Activated gamma-delta T cell treated with Interleukin-2 at 50 U/mL for 16 hours (primary cell): ENCODE measurements around the gene NECTIN1.

Source experiments
- DNase-seq: peaks from one replicate; pipeline ENCODE4 v3.0.0-alpha.2; 2020

NECTIN1 gene

DNA sequence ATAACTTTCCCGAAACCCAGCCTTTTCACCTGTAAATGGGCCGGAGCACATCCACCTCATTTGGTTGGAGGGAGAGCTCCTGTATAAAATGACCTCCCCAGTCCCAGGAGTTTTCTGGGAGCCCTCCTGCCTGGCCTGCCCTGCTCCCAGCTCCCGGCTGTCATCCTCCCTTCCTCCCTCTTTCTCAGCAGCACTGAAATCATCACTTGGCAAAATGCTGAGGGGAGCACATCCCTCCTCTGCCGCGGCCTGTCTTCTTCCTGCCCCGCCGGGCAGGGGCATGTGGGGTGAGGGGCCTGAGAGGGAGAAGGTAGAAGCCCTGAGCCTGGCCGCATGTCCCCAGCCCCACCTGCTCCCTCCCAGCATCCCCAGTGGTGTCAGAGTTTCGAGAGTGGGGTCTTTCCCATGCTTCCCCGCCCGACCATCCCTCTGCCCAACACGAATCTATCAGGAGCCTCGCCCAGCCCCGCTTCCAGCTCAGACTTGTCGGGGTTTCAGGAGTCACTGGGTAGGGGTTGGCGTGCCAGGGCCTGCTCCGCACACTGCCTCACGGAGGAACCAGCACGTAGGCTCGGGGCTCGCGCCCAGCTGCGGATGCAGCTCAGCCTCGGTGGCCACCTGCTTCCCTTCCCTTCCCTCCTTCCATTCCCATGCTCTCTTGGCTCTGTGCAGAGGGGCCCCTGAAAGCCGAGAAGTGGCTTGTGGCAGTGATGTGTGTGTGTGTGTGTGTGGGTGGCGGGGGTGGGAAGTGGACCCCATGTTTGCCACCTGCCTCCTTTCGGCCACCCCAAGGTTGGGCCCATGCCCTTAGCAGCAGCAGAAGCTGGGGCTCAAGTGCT is 37.1 kb downstream of the NECTIN1 start:
- DNase-seq, result no peak

DNA sequence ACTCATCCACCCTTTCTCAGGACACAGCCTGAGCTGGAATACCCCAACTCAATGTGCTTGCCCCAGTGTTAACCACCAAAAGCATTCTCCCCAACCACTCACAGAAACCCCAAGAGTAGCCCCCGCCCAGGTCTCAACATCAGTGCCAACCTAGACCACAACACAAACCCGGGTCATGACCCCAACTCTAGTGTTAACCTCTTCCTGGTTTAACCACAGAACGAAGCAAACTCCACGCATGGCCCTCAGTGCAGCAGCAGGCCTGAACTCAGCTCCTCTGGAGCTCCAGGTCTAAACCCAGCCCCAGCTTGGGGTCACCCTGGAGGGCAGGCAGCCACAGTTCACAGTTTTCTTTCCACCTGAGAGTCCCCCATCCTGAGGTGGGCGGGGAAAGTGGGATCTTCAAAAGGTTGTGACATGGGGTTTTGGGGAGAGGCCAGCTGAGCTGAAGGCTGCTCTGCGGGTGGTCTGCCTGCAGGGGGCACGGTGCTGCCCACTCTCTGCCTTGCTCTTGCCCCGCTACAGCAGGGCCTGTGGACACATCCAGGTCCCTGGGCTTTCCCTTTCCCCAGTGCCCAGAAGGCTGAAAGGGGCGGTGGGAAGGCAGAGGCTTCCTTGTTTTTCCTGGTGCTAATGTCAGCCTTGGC is 37.9 kb downstream of the NECTIN1 start:
- peak; percentile 26 for DNase-seq

DNA sequence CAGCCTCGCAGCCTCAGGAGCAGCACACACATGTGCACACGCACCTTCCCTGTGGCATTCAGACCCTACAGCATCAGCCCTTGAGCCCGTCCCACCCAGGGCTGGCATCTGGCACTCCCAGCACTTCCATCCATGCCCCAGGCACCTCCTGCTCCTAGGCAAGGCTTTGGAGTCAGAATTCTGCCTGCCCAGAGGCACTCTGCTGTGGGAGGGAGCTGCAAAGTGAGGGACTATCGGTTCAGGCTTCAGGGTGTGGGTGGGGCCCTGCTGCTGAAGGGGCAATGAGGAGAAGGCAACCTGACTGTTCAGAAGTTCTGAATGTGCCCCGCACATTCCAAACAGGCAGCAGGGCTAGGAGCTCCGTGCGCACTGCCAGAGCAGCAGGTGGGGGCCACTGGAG is 39.7 kb downstream of the NECTIN1 start:
- DNase-seq, result no peak

DNA sequence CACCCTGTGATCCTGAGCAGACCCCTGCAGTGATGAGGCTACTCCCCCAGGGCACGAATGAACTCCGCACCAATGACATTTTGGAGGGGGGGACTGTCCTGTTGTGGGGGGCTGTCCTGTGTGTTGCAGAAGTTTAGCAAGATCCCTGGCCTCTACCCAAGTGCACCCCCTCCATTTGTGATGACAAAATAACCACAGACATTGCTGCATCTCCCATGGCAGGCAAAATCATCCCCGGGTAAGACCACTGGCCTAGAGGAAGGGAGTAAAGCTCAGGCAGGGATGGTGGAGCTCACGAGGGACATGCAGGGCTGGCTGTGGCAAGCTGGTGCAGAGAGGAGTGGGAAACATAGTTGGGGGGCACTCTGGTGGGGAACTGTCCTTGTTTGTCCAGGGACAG is 40.6 kb downstream of the NECTIN1 start:
- no peak for DNase-seq

DNA sequence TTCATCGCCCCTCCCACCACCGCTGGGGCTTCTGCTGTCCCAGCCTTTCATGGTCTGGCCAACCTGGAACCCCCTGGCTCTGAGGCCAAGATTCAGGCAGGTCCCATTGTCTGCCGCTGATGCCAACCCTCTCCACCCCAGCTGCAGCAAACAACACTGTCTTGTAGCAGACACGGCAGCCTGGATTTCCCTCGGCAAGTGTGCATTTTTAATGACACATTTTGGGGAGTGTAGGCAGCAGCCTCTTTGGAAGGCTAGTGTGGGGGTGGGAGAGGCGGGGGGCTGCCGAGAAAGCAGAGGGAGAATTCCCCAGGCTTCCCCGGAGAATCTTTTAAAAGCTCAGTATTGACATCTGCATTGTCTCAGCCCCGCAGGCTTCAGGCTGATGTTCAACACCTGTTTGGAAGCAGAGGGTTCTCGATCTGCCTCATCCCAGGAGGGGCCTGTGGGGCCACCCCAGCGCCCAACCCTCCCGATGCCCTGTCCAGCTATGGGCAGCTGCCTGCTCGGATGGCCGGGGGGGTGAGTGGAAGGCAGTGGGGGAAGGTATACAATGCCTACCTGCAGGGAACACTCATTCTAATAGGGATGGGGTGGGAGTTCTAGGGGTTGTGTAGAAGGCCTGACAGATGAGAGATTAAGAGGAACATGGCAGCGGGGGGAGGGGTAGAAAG is 41.5 kb downstream of the NECTIN1 start:
- no peak for DNase-seq

DNA sequence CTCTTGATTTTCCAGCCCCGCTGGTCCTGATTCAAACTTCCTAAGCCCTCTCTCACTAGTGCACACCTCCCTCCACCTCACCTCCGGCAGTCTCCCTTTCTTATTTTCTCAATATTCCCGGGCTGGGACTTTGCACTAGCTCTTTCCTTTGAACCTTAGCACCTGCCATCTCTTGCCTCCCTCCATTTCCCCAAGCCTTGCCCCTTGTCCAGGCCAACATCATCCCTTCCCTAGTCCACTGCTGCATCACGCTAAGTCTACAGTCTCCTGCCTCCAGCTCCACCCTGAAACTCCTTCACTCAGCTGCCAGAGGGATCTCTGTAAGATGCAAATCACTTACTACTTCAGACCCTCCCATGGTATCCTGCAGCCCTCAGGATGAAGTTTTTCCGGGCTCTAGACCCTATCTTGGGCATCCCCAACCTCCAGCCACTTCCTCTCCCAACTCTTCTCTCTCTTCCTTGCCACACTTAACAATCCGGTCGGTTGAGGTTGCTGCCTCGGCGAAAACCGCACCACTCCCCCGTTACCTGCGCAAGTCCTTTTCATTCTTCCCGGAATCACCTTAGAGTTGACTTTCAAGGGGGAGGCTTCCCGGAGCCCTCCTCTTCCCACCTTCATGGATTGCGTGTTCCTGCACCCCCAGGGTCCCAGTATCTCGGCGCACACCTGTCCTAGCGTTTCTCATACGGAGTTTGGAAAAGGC is 42.7 kb downstream of the NECTIN1 start:
- DNase-seq, result no peak

DNA sequence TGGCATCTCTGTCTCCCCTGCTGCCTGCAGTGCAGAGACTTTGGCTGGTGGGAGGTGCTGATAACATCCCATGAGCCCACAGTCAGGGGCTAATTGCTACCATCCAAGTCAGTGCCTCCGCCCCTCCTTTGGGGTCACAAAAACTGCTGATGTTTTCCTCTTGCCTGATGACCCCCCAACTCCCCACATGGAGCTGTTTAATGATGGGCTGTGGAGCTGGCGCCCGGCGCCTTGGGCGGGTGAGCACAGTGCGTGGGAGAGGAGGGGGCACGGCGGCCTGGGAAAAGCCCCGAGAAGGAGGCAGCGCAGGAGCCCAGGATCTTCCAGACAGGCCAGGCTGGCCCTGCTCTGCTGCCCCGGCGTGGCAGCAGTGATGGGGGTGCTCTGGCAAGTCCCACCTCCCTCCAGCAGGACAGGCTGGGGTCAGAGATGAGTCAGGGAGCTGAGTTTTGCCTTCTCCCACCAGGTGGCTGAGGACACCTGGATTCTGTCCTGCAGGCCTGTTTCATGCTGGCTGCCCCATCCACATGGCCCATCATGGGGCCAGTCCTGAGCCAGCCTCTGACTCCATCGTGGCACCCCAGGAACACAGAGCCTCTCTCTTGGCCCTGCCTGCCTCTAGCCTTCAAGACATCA is 43.8 kb downstream of the NECTIN1 start:
- DNase-seq, result no peak

DNA sequence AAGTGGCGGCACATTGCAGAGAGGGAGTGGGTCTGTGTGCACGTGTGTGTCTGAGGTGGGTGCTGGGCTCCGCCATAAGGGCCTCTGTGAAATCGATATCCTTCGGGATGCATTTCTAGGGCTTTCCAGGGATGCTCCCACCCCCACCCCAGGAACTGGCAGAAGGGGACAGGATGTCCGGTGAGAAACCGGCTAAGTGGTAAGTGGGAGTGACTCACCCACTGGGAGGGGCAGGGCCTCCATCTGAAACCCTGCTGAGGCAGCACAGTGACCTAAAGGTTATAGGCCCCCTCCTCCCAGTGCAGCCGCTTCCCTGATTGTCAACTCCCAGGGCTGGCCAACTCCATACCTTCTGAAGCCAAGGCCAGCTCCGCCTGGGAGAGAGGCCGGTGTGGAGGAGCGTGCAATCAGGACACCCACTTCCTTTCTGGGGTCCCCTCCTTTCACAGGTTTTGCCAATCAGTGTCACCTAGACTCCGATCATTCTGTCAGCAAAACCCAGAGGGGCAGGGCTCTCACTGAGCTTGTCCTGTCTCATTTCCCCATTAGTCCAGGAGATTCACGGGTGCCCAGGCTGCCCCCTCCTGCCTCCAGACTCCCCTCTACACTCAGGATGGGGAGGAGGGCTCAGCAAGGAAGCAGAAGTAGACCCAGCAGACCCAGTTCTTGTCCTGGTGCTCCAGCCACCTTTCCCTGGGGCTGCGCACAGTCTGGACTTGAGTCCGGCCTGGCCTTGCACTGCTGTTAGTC is 44.5 kb downstream of the NECTIN1 start:
- DNase-seq, result no peak

DNA sequence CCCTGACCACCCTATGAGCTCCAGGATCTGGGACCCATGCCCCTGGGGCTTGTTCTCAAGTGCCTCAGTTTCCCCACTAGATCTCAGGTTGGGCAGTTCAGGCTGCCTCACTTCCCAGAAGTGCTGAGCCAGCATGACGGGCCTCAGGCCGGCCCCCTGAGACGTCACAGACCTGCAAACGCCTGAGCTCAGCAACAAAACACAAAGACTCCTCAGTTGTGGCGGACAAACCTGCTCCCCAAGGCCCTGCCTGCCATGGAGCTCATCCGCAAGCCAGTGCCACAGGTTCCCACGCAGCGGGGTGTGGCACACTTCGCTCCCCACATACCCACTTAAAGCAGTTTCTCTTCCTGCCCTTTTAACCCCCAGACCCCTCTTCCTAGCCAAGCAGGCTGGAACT is 45.2 kb downstream of the NECTIN1 start:
- DNase-seq, result no peak

DNA sequence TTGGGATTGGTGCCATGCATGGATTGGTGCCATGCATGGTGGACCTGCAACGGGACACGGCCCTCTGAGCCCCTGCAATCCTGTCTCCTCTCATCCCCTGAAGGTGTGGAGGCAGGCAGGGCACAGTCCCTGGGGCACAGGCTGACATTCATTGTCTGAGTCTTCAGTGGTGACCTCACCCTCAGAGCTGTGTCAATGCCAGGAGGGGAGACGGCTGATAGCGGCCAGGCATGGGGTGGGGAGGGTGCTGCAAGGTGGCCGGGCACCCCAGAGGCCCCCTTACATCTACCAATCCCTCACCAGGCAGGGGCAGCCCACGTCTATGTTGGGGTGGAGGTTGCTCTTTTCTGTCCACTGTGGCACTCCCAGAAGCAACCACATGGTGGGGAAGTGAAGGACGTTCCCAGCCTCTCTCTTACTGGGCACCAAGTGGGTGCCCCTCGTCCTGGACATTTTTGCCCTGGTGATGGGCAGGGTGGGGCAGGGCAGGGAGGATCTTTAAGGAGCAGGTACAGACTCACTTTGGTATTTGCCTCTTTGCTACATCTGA is 47.6 kb downstream of the NECTIN1 start:
- DNase-seq, result no peak

DNA sequence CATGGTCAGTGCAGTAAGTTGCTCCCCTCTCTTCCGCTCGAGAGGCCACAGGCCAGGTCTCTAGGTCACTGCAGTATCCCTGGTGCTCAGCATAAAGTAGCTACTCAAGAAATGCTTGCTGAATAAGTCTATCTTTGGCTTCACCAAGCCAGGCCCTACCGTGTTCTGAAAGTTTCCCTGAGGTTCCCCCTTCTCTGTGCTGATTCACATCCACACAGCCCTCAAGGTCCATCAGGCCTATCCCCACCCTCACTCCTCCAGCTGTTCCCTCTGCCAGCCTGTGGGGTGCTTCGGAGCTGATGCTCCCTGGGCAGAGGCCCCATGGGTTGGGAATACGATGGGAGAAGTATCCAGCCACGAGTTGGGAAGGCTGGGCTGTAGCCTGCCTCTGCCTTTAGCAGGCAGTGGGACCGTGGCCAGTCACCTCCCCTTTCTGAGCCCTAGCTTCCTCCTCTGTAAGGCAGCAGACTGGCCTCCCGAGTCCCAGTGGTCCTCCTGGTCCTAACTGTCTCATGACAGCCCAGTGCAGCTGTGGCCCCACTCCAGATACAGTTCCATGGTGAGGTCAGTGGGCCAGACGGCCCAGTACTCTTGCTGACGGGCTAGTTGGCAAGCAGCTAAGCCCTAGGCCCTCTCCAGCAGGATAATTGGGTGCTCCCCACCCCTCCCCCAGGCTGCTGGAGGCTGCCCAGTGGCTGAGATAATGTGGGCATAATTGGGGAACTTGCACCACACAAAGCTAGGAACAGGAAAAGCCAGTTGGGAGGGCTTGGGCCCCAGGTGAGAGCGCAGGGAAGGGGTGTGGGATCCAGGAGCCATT is 48.2 kb downstream of the NECTIN1 start:
- DNase-seq, result no peak

DNA sequence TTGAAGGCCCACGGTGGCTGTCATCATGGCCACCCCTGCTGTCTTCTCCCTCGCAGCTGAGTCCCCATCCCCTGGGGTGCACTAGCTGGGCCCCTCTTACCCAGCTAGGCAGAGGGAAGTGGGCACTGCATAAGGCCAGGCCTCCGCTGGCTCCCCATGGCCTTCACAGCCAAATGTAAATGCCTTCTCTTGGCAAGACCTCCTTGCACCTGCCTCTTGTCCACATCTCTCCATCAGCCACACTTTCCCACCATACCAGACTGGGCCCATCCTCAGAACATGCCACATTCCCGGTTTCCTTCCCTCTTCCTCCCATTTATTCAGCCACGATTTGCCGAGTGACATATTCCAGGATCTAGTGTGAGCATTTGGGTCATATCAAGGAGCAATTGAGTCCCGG is 49.7 kb downstream of the NECTIN1 start:
- no peak for DNase-seq

DNA sequence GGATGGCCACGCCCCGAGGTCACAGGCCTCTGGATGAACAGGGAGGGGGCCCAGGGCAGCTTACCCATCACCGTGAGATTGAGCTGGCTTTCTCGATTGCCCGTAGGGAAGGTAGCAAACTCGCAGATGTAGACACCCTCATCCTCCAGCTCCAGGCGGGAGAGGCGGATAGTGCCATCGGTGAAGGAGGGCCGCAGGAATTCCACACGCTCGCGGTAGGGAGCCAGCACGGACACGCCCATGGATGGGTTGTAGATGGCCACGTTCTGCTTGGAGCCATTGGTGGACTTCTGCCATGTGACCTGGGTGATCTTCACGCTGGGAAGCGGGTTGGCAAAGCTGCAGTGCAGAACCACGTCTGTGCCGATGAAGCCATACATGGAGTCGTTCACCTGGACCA is 50.6 kb downstream of the NECTIN1 start:
- no peak for DNase-seq

DNA sequence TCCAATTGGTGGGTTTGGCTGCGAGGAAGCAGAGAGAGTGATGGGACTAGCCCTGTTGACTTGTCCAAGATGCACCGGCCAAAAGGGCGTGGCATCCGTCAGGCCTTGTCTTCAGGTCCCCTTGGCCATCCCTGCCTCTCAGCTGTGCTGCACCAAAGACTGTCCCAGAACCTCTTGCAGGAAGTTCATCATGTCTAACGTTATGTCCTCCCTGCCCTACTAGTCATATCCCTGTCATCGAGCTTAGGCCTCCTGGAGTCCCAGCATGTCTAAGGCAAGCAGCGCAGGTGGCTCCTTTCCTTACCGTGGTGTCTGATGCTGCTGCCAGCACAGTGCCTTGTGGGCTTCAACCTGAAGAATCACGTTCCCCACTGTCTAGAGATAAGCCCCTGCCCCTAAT is 51.2 kb downstream of the NECTIN1 start:
- DNase-seq, result no peak

DNA sequence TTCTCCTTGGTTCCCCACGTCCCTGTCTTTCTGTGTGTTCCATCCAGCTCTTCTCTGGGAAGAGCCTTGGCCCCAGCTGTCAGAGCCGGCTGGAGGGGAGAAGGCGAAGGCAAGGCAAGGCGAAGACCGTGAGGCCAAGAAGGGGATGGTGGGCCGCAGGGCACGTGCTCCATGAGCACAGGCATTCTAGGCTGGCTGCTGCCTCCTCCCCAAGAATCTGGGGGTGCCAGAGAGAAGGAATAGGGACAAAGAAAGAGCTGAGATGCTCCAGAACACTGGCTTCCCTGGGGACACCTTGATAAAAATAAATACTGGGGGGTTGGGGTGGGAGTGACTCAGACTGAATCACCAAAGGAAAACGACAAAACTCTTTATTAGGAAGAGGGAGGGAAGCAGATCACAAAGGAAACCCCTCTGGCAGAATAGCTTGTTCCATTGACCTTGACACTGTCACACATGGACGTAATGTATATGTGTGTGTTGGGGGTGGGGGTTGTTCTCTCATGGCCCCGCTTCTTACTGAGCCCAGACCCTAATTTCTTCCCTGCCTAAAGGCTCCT is 52.5 kb downstream of the NECTIN1 start:
- no peak for DNase-seq

DNA sequence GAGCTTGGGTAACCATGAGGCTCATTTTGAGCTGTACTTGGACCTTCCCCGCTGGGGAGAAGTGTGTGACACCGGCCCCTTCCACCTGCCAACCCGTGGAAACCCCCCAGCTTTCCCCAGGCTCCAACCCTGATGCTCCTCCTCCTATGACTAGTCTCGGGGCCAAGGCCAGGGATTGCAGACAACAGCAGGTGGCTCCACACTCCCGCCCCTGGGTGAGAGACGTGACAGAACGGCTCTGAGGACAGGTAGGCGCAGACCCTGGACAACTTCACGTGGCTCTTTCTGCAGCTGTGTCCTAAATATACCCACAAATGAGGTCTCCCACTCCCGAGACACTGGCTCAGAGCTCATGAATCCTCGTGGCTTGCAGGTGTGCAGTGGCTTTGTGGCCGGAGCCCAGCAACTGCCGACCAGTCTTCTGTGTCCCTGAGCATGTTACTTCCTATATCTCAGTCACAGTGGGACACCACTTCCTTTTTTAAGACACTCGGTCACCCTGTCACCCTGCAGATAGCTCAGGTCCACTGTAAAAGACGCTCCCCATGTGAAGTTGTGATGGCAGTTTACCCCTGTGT is 55.2 kb downstream of the NECTIN1 start:
- DNase-seq, result no peak

DNA sequence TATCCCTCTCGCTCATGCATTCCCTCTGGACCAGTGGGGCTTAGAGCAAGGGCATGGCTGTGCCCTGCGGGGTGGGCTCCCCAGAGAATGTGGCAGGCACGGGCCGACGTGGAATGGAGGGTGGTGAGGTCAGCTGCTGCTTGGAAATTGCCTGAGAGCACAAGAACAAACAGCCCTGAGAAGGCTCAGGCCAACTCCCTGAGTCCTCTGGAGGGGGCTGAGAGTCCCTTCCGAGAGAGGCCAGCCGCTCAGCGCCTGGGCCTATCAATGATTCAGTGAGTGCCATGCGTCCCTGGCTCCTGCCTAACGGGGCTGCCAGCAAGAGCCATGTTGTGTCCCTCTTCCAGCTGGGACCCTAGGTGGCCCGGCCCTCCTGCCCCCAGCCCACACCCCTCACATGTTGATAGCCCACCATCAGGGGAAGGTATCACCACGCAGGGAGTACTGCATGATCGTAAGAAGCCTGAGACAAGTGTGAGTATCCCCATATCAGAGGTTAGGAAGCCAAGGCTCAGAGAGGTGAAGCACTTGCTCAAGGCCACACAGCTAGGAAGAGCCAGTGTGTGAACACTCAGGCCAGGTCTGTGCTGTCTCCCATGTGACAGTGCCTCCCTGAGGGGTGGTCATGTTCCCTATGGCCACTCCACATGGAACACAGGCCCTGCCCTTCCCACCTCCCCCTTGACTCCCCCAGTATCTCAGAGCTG is 55.8 kb downstream of the NECTIN1 start:
- DNase-seq, result no peak

DNA sequence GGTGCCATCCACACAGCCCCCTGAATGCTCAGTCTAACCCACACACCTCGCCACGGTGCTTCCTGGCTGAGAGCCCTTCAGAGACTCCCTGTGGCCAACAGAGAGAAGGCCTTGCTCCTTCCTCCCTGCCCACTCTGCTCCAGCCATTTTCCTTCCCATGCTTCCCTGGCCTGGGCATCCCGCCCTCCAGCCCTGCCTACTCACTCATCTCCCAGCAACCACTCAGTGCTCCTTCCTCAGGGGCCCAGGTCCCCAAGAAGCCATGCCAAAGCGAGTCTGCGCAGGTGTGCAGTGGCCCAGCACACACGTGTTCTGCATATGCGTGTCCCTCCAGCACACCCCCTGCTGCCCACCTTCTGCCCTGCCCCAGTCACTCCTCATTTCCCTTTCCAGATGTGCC is 56.4 kb downstream of the NECTIN1 start:
- no peak for DNase-seq

DNA sequence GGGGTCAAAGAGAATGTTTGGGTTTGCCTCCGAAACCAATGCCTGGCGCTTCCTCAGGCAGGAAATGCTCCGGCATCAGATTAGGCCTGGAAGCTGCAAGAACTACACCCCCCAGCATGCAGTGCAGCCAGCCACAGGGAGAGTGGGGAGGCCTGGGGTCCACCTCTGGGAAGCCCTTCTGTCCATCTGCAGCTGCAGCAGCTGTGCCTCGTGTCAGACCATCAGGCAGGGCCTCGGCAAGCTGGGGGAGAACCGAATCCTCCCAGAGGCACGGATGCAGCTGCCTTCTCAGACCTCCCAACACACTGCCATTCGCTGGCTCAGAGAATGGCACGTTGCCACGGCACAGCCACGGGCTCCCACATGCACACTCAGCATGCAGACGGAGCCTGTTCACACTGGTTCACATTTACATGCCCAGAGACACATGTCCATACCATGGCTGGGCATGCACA is 57.4 kb downstream of the NECTIN1 start:
- DNase-seq, result no peak
